Inferior parietal cortex (tissue), 1 donor: ENCODE data around the gene POLR2I.
A peak's percentile ranks its signal among the peaks of the same experiment; 100 is the strongest.

Experiments
- DNase-seq: peaks from one replicate; pipeline ENCODE4 v3.0.0-alpha.2; 2016; ENCODE audit errors: extremely low spot score

POLR2I gene

GRCh38 chr19:36114721-36115452 lies at the start of gene POLR2I:
Gene POLR2I (minus strand): TSS chr19:36114875. CDS start chr19:36114856, 19 bp downstream.
- peak; percentile 99 for DNase-seq

GRCh38 chr19:36163813-36164212 lies 49.1 kb upstream of the POLR2I start:
- DNase-seq: no peak

GRCh38 chr19:36160821-36161596 lies 46.3 kb upstream of the POLR2I start:
- no peak for DNase-seq

GRCh38 chr19:36153126-36153525 lies 38.5 kb upstream of the POLR2I start:
- DNase-seq: no peak

GRCh38 chr19:36152352-36153091 lies 37.8 kb upstream of the POLR2I start, which contains the start of gene COX7A1:
Gene COX7A1 (minus strand): TSS chr19:36152447. CDS start chr19:36152407, 40 bp downstream.
- DNase-seq: no peak

- no peak for DNase-seq
Observed at GRCh38 chr19:36152019-36152351, 37.3 kb upstream of the POLR2I start.

- DNase-seq: no peak
Observed at GRCh38 chr19:36151144-36152018, 36.7 kb upstream of the POLR2I start.

GRCh38 chr19:36150586-36150985 lies 35.9 kb upstream of the POLR2I start:
- no peak for DNase-seq

- no peak for DNase-seq
Observed at GRCh38 chr19:36149673-36150406, 35.2 kb upstream of the POLR2I start.

- no peak for DNase-seq
Observed at GRCh38 chr19:36144624-36145023, 29.9 kb upstream of the POLR2I start.

GRCh38 chr19:36142496-36142895 lies 27.8 kb upstream of the POLR2I start:
- DNase-seq: no peak

GRCh38 chr19:36142046-36142445 lies 27.4 kb upstream of the POLR2I start:
- DNase-seq: no peak

- DNase-seq: peak; percentile 52
Observed at GRCh38 chr19:36141039-36141927, 26.6 kb upstream of the POLR2I start.

GRCh38 chr19:36140304-36141038 lies 25.8 kb upstream of the POLR2I start:
- peak; percentile 37 for DNase-seq

- DNase-seq: peak; percentile 95
Observed at GRCh38 chr19:36139473-36140303, 25.0 kb upstream of the POLR2I start, which contains the start of gene CAPNS1. Gene CAPNS1 (plus strand): TSS chr19:36140066. CDS start chr19:36141012, 946 bp downstream.

- DNase-seq: no peak
Observed at GRCh38 chr19:36139120-36139472, 24.4 kb upstream of the POLR2I start.

- DNase-seq: no peak
Observed at GRCh38 chr19:36136964-36137686, 22.4 kb upstream of the POLR2I start.
